SK-N-SH (cell line): ENCODE results near the gene MROH7. TPM values are rescaled to one million over a fixed set of nuclear protein-coding genes. Genes with fewer than 3 reads are reported as not detected.

ENCODE experiments used
- CTCF ChIA-PET: fragments of 300-600, 350-600 bp; formaldehyde crosslinking; extraction: SDS; loops from one replicate; lab custom pipeline; 2021; lab: Yijun Ruan, JAX
- POLR2A ChIA-PET: fragments of 350-600 bp; sonication (Branson Sonifier 250); formaldehyde crosslinking; extraction: SDS; loops from one replicate; lab custom pipeline; 2020; ENCODE audit warnings: antibody characterized with exemption, inconsistent platforms; lab: Yijun Ruan, JAX
- DNase-seq: peaks from one replicate; pipeline ENCODE4 v3.0.0; 2012
- H2AFZ ChIP-seq: fragments of 200-600 bp; sonication (generic); 2 replicates; pipeline ENCODE4 v1.8.1; 2016; ENCODE audit warnings: antibody characterized with exemption, mild to moderate bottlenecking, low read depth
- H3F3A ChIP-seq: fragments of 200-600 bp; sonication (generic); replicated peaks from 2 replicates; pipeline ENCODE3; 2016; ENCODE audit warnings: antibody characterized with exemption, mild to moderate bottlenecking; ENCODE audit not compliant: insufficient read depth
- H3K27ac ChIP-seq, 2 experiments: fragments of 200-500 bp in 1 of 2; fragments of 200-600 bp in 1 of 2; sonication (Bioruptor generic) in 1 of 2; sonication (generic), shearing (Covaris generic) in 1 of 2; 2 replicates each; pipeline versions ENCODE4 v1.5.1 to v1.6.1; 2014 to 2016; ENCODE audit warnings: low read depth in 2 of 2, inconsistent platforms in 1 of 2, low read length in 1 of 2, mild to moderate bottlenecking in 1 of 2, mixed read lengths in 1 of 2
- H3K27me3 ChIP-seq: fragments of 200-600 bp; sonication (generic), shearing (Covaris generic); 2 replicates; pipeline ENCODE4 v1.6.1; 2016; ENCODE audit warnings: mixed run types; ENCODE audit not compliant: insufficient read depth
- H3K36me3 ChIP-seq, 2 experiments: fragments of 200-500 bp in 1 of 2; fragments of 200-600 bp in 1 of 2; sonication (Bioruptor generic) in 1 of 2; sonication (generic) in 1 of 2; replicated peaks in 1 of 2; 2 replicates each; pipeline versions ENCODE3 to v1.5.1; 2014 to 2016; ENCODE audit warnings: low read length in 1 of 2, mild to moderate bottlenecking in 1 of 2; ENCODE audit not compliant: insufficient read depth in 2 of 2, control insufficient read depth in 1 of 2
- H3K4me1 ChIP-seq, 2 experiments: fragments of 200-500 bp in 1 of 2; fragments of 200-600 bp in 1 of 2; sonication (Bioruptor generic) in 1 of 2; sonication (generic), shearing (Covaris generic) in 1 of 2; 2 replicates each; pipeline versions ENCODE4 v1.5.1 to v1.6.1; 2014 to 2016; ENCODE audit warnings: low read depth in 1 of 2, low read length in 1 of 2, mixed run types in 1 of 2; ENCODE audit not compliant: insufficient read depth in 2 of 2, control insufficient read depth in 1 of 2
- H3K4me2 ChIP-seq: fragments of 200-600 bp; sonication (generic), shearing (Covaris generic); 2 replicates; pipeline ENCODE4 v1.6.1; 2017; ENCODE audit warnings: mixed run types
- H3K4me3 ChIP-seq, 2 experiments: fragments of 200-500 bp in 1 of 2; fragments of 200-600 bp in 1 of 2; sonication (Bioruptor generic) in 1 of 2; sonication (generic), shearing (Covaris generic) in 1 of 2; 2 replicates each; pipeline versions ENCODE4 v1.5.1 to v1.8.1; 2014 to 2016; ENCODE audit warnings: low read depth in 2 of 2, inconsistent platforms in 1 of 2, low read length in 1 of 2, mild to moderate bottlenecking in 1 of 2, mixed read lengths in 1 of 2, moderate library complexity in 1 of 2
- H3K79me2 ChIP-seq: fragments of 200-600 bp; sonication (generic); 2 replicates; pipeline ENCODE4 v1.8.1; 2017; ENCODE audit warnings: mild to moderate bottlenecking; ENCODE audit not compliant: insufficient read depth
- H3K9ac ChIP-seq: fragments of 200-600 bp; sonication (generic); 2 replicates; pipeline ENCODE4 v1.6.1; 2017; ENCODE audit warnings: mixed run types
- H3K9me2 ChIP-seq: fragments of 200-600 bp; sonication (generic); 2 replicates; pipeline ENCODE4 v1.6.1; 2017; ENCODE audit warnings: mixed run types
- H3K9me3 ChIP-seq: fragments of 200-600 bp; sonication (generic); 2 replicates; pipeline ENCODE4 v1.6.1; 2017; ENCODE audit warnings: mixed run types, mild to moderate bottlenecking, moderate library complexity
- H4K20me1 ChIP-seq: fragments of 200-600 bp; sonication (generic); 2 replicates; pipeline ENCODE4 v1.6.1; 2017; ENCODE audit warnings: mild to moderate bottlenecking, mixed run types; ENCODE audit not compliant: insufficient read depth
- CHD2 ChIP-seq: fragments of 150-350 bp; IDR thresholded peaks from 2 replicates; pipeline ENCODE4 v1.6.1; 2018; ENCODE audit warnings: low read length; ENCODE audit not compliant: partially characterized antibody
- ELF1 ChIP-seq: IDR thresholded peaks from 2 replicates; pipeline ENCODE4 v1.4.0; 2012
- EP300 ChIP-seq, 2 experiments: IDR thresholded peaks; 2 replicates each; pipeline versions ENCODE4 v1.4.0 to v1.6.1; 2012; ENCODE audit warnings: borderline replicate concordance in 1 of 2, low read depth in 1 of 2, low read length in 1 of 2
- EZH2phosphoT487 ChIP-seq: fragments of 200-600 bp; sonication (generic); IDR thresholded peaks from 2 replicates; pipeline ENCODE4 v1.6.1; 2017; ENCODE audit warnings: low read depth, mixed run types, mild to moderate bottlenecking, antibody characterized with exemption, moderate library complexity, borderline replicate concordance
- FOSL2 ChIP-seq: IDR thresholded peaks from 2 replicates; pipeline ENCODE4 v1.4.0; 2012; ENCODE audit warnings: low read depth, mild to moderate bottlenecking, moderate library complexity, borderline replicate concordance
- FOXJ3 ChIP-seq: sonication (generic); formaldehyde crosslinking; IDR thresholded peaks from 2 replicates; pipeline ENCODE4 v1.5.1; 2020; ENCODE audit warnings: mild to moderate bottlenecking, missing genetic modification reagents
- FOXM1 ChIP-seq: IDR thresholded peaks from 2 replicates; pipeline ENCODE4 v1.4.0; 2012; ENCODE audit warnings: low read depth, mild to moderate bottlenecking
- GABPA ChIP-seq: IDR thresholded peaks from 2 replicates; pipeline ENCODE4 v1.4.0; 2012; ENCODE audit warnings: low read depth, mild to moderate bottlenecking
- GATA2 ChIP-seq: sonication (generic); formaldehyde crosslinking; IDR thresholded peaks from 2 replicates; pipeline ENCODE4 v1.5.0; 2020; ENCODE audit warnings: mild to moderate bottlenecking, missing genetic modification reagents
- JUND ChIP-seq: IDR thresholded peaks from 2 replicates; pipeline ENCODE4 v1.4.0; 2012
- MEF2A ChIP-seq: IDR thresholded peaks from 2 replicates; pipeline ENCODE4 v1.4.0; 2012; ENCODE audit warnings: low read depth, borderline replicate concordance
- MXI1 ChIP-seq: IDR thresholded peaks from 2 replicates; pipeline ENCODE4 v1.6.1; 2012; ENCODE audit warnings: mild to moderate bottlenecking, low read depth, low read length, improper control_type of control experiment
- RAD21 ChIP-seq: IDR thresholded peaks from 2 replicates; pipeline ENCODE4 v1.6.1; 2012; ENCODE audit warnings: mild to moderate bottlenecking, low read length
- RFX5 ChIP-seq: IDR thresholded peaks from 2 replicates; pipeline ENCODE4 v1.6.1; 2012; ENCODE audit warnings: mild to moderate bottlenecking, improper control_type of control experiment, low read length
- SIN3A ChIP-seq: IDR thresholded peaks from 2 replicates; pipeline ENCODE4 v1.6.1; 2012; ENCODE audit warnings: low read depth, mild to moderate bottlenecking, low read length, moderate library complexity, borderline replicate concordance
- SMC3 ChIP-seq: IDR thresholded peaks from 2 replicates; pipeline ENCODE4 v1.6.1; 2012; ENCODE audit warnings: low read depth, low read length, improper control_type of control experiment
- TAF1 ChIP-seq: IDR thresholded peaks from 2 replicates; pipeline ENCODE4 v1.6.1; 2012; ENCODE audit warnings: low read depth, mild to moderate bottlenecking, low read length, moderate library complexity, borderline replicate concordance
- TCF12 ChIP-seq: IDR thresholded peaks from 2 replicates; pipeline ENCODE4 v1.4.0; 2012
- YY1 ChIP-seq: IDR thresholded peaks from 2 replicates; pipeline ENCODE4 v1.4.0; 2012; ENCODE audit warnings: low read depth, mild to moderate bottlenecking
- WGBS: methylation state at CpG from one replicate; pipeline ENCODE4 v1.1.6; 2017; ENCODE audit warnings: low lambda C conversion rate; 5-methylcytosine and 5-hydroxymethylcytosine counted together
- polyA plus RNA-seq, 3 experiments: library from polyadenylated mRNA; depleted of rRNA; stranded (reverse); fragments of >200 nt; gene quantifications; 2 replicates each; pipeline ENCODE4 v1.2.3, GENCODE V29; 2012
- TF ChIP-seq, protein P1 (sequence below): fragments of 150-350 bp; IDR thresholded peaks from 2 replicates; pipeline ENCODE4 v1.6.1; 2016; ENCODE audit warnings: mild to moderate bottlenecking, low read depth, low read length
- TF ChIP-seq, protein P2 (sequence below): fragments of 200-600 bp; sonication (generic); IDR thresholded peaks from 2 replicates; pipeline ENCODE4 v1.6.1; 2017; ENCODE audit warnings: antibody characterized with exemption, mild to moderate bottlenecking, moderate library complexity
- TF ChIP-seq, protein P3 (sequence below): IDR thresholded peaks from 2 replicates; pipeline ENCODE4 v1.4.0; 2012; ENCODE audit warnings: low read depth, borderline replicate concordance

MROH7 gene
- polyA plus RNA-seq, 1 of the 3 experiments (the other 2 are of a cell fraction), result 0.51 TPM

DNA sequence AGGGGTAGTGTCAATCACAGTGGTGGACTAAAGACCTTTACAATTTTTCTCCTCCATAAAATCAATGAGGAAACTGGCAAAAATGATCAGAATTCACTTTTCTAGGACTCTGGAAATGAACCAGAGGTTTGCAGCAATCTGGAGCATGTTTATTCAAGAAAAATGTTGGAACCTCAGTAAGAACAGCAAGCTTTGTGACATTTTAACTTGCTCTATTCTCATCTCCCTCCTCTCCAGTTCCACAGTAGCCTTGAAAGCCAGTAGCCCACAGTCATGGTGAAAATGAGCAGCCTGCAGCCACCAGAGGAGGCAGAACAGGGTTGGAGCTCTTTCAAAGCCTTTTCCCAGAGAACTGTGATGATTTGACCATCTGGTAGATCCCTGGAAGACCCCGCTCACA is 83.2 kb downstream of the MROH7 start:
- ChIA-PET POLR2A (no interaction called here), CTCF (interaction anchor here (0.8 to 0.9 kb wide), 2 partner anchors 67 to 69 kb away, joined by 3 read pairs; no protein-coding TSS in a partner anchor)
- no peak overlapping the region for H3K27ac ChIP-seq
- no peak overlapping the region for H3K4me3 ChIP-seq
- H3K9ac ChIP-seq, result no peak overlapping the region
- H3K9me3 ChIP-seq, result no peaks in the 10 kb centered on the region
- H3K27me3 ChIP-seq, result no peaks in the 10 kb centered on the region
- no peak overlapping the region for H3K4me2 ChIP-seq
- H3K36me3 ChIP-seq, result peaks cover 62 to 81% of the 10 kb centered on the region in 2 experiments
- no peak overlapping the region for H2AFZ ChIP-seq
- H3F3A ChIP-seq, result no peaks in the 10 kb centered on the region
- H3K9me2 ChIP-seq, result no peaks in the 10 kb centered on the region
- WGBS, result 96% methylated on average over 1 of the region's 1 CpG
- TF ChIP-seq RAD21, result no peak
- no peak for TF ChIP-seq FOXJ3 (CRISPR knock-in tag)
- TF ChIP-seq GATA2 (CRISPR knock-in tag), result no peak
- TF ChIP-seq MEF2A, result no peak
- TF ChIP-seq, protein P1, sequence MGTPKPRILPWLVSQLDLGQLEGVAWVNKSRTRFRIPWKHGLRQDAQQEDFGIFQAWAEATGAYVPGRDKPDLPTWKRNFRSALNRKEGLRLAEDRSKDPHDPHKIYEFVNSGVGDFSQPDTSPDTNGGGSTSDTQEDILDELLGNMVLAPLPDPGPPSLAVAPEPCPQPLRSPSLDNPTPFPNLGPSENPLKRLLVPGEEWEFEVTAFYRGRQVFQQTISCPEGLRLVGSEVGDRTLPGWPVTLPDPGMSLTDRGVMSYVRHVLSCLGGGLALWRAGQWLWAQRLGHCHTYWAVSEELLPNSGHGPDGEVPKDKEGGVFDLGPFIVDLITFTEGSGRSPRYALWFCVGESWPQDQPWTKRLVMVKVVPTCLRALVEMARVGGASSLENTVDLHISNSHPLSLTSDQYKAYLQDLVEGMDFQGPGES, result no peak
- TF ChIP-seq, protein P2, sequence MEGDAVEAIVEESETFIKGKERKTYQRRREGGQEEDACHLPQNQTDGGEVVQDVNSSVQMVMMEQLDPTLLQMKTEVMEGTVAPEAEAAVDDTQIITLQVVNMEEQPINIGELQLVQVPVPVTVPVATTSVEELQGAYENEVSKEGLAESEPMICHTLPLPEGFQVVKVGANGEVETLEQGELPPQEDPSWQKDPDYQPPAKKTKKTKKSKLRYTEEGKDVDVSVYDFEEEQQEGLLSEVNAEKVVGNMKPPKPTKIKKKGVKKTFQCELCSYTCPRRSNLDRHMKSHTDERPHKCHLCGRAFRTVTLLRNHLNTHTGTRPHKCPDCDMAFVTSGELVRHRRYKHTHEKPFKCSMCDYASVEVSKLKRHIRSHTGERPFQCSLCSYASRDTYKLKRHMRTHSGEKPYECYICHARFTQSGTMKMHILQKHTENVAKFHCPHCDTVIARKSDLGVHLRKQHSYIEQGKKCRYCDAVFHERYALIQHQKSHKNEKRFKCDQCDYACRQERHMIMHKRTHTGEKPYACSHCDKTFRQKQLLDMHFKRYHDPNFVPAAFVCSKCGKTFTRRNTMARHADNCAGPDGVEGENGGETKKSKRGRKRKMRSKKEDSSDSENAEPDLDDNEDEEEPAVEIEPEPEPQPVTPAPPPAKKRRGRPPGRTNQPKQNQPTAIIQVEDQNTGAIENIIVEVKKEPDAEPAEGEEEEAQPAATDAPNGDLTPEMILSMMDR, result no peak
- no peak for TF ChIP-seq EZH2phosphoT487
- TF ChIP-seq TAF1, result no peak
- TF ChIP-seq, protein P3, sequence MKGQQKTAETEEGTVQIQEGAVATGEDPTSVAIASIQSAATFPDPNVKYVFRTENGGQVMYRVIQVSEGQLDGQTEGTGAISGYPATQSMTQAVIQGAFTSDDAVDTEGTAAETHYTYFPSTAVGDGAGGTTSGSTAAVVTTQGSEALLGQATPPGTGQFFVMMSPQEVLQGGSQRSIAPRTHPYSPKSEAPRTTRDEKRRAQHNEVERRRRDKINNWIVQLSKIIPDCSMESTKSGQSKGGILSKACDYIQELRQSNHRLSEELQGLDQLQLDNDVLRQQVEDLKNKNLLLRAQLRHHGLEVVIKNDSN, result no peak
- TF ChIP-seq EP300 (IDR thresholded peaks at IDR 0.05; ENCODE audit: borderline replicate concordance in 1 of 2, low read depth in 1 of 2, low read length in 1 of 2), result no peak
- no peak for TF ChIP-seq ELF1
- no peak for TF ChIP-seq SMC3
- H4K20me1 ChIP-seq, result no peaks in the 10 kb centered on the region
- H3K79me2 ChIP-seq, result peaks cover 10% of the 10 kb centered on the region
- no peaks in the 10 kb centered on the region for H3K4me1 ChIP-seq
- DNase-seq, result no peak

DNA sequence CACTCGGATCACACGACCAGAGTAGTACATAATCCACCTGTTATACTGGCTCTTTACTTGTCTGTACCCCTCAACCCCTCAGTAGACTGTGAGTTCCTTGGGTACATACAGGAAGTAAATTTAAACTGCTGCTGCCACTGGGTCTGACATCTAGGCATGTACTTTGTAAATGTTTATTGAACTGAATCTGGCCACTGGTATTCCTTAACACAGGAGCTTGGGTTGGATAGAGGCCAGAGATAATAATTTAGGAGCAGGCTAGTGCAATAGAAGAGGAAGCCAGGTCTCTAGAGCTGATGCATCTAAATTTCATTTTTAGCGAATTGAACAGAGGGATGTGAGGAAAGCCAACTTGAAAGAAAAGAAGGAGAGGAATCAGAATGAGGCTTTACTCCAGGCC is 86.4 kb downstream of the MROH7 start:
- no peak overlapping the region for H3K4me2 ChIP-seq
- TF ChIP-seq FOXM1 (no peak), GABPA (no peak), TCF12 (no peak), FOXJ3 (CRISPR knock-in tag) (no peak), RFX5 (no peak), MXI1 (no peak), YY1 (no peak), EZH2phosphoT487 (no peak), FOSL2 (no peak), SMC3 (no peak), SIN3A (no peak), ELF1 (no peak), CHD2 (no peak), JUND (no peak)
- TF ChIP-seq, protein P3, result no peak
- TF ChIP-seq, protein P1, result no peak

More for the DNA sequence above, 86.4 kb downstream of the MROH7 start:
- H4K20me1 ChIP-seq, result no peaks in the 10 kb centered on the region
- H3K27me3 ChIP-seq, result no peaks in the 10 kb centered on the region
- no peaks in the 10 kb centered on the region for H3K4me1 ChIP-seq
- no peak overlapping the region for H3K9ac ChIP-seq
- POLR2A ChIA-PET, result no interaction called here
- no peaks in the 10 kb centered on the region for H3K9me2 ChIP-seq
- H3K79me2 ChIP-seq, result 0 out of 2 replicates have a peak, but pooled peaks cover 3% of the 10 kb centered on the region
- DNase-seq, result no peak
- no peaks in the 10 kb centered on the region for H3K9me3 ChIP-seq
- H3F3A ChIP-seq, result no peaks in the 10 kb centered on the region
- H3K27ac ChIP-seq, result no peak overlapping the region
- no peak overlapping the region for H3K4me3 ChIP-seq
- no peak overlapping the region for H2AFZ ChIP-seq
- 98% methylated on average over 3 of the region's 3 CpGs for WGBS
- peaks cover 44 to 69% of the 10 kb centered on the region in 2 experiments for H3K36me3 ChIP-seq
- CTCF ChIA-PET, result interaction anchor here (1.7 kb wide), 1 partner anchor 16 kb away, joined by 6 read pairs; no protein-coding TSS in a partner anchor
